DND-41 (cell line): ENCODE results near the gene TNS3.

Source experiments
- ATAC-seq: fragments of 200-7000 bp; cut with Tn5 transposase; 3 replicates; pipeline ENCODE4 v1.9.1; 2021; ENCODE audit warnings: low read depth; ENCODE audit not compliant: insufficient read depth
- DNase-seq: peaks from one replicate; pipeline ENCODE4 v3.0.0-alpha.2; 2020
- H2AFZ ChIP-seq: 2 replicates; pipeline ENCODE4 v1.6.0; 2012; ENCODE audit warnings: low read depth, low read length
- H3K27ac ChIP-seq: 2 replicates; pipeline ENCODE4 v1.5.1; 2012; ENCODE audit warnings: low read length, inconsistent platforms
- H3K27me3 ChIP-seq: fragments of 200-600 bp; sonication (generic); 2 replicates; pipeline ENCODE4 v1.6.0; 2012; ENCODE audit warnings: low read length, mild to moderate bottlenecking, inconsistent platforms; ENCODE audit not compliant: insufficient read depth, poor library complexity
- H3K36me3 ChIP-seq: 2 replicates; pipeline ENCODE4 v1.5.1; 2012; ENCODE audit warnings: low read length, inconsistent platforms; ENCODE audit not compliant: insufficient read depth
- H3K4me1 ChIP-seq: 2 replicates; pipeline ENCODE4 v1.5.1; 2012; ENCODE audit warnings: mild to moderate bottlenecking, low read length; ENCODE audit not compliant: insufficient read depth
- H3K4me2 ChIP-seq: 2 replicates; pipeline ENCODE4 v1.6.0; 2012; ENCODE audit warnings: mild to moderate bottlenecking, moderate library complexity, low read length, inconsistent platforms; ENCODE audit not compliant: insufficient read depth
- H3K4me3 ChIP-seq, 2 experiments: fragments of 200-600 bp in 1 of 2; shearing (Covaris generic) in 1 of 2; 2 replicates each; pipeline ENCODE4 v1.5.1; 2012 to 2016; ENCODE audit warnings: inconsistent platforms in 2 of 2, low read length in 2 of 2, mild to moderate bottlenecking in 2 of 2, low read depth in 1 of 2, moderate library complexity in 1 of 2
- H3K79me2 ChIP-seq: 2 replicates; pipeline ENCODE4 v1.6.0; 2012; ENCODE audit warnings: low read length, inconsistent platforms; ENCODE audit not compliant: insufficient read depth
- H3K9ac ChIP-seq: 2 replicates; pipeline ENCODE4 v1.6.0; 2012; ENCODE audit warnings: low read depth, mild to moderate bottlenecking, inconsistent platforms, low read length, moderate library complexity
- H3K9me3 ChIP-seq: 2 replicates; pipeline ENCODE4 v1.5.1; 2012; ENCODE audit warnings: low read length, moderate library complexity, mild to moderate bottlenecking, inconsistent platforms; ENCODE audit not compliant: insufficient read depth, severe bottlenecking
- H4K20me1 ChIP-seq: 2 replicates; pipeline ENCODE4 v1.6.0; 2012; ENCODE audit warnings: low read length; ENCODE audit not compliant: insufficient read depth
- CTCF ChIP-seq: IDR thresholded peaks from 2 replicates; pipeline ENCODE4 v1.5.1; 2012; ENCODE audit warnings: borderline replicate concordance, low read length, moderate library complexity, mild to moderate bottlenecking; ENCODE audit not compliant: poor library complexity, severe bottlenecking; ENCODE audit errors: extremely low read depth
- EZH2 ChIP-seq: IDR thresholded peaks from 3 replicates; pipeline ENCODE4 v1.6.1; 2012; ENCODE audit warnings: borderline replicate concordance, low read depth, mild to moderate bottlenecking, moderate library complexity, low read length, inconsistent platforms; ENCODE audit not compliant: severe bottlenecking

The TNS3 gene

GRCh38 chr7:47355684-47356083 lies 226.2 kb downstream of the TNS3 start:
- Histone ChIP-seq H3K27ac (no peak overlapping the region), H3K9me3 (no peaks in the 10 kb centered on the region), H3K4me3 (no peak overlapping the region), H3K4me1 (no peaks in the 10 kb centered on the region), H4K20me1 (no peaks in the 10 kb centered on the region), H3K27me3 (no peaks in the 10 kb centered on the region), H3K36me3 (no peaks in the 10 kb centered on the region), H2AFZ (no peak overlapping the region), H3K79me2 (no peaks in the 10 kb centered on the region), H3K9ac (no peak overlapping the region), H3K4me2 (no peak overlapping the region)
- no peak for TF ChIP-seq EZH2
- no peak for TF ChIP-seq CTCF
- ATAC-seq, result no peak
- DNase-seq, result no peak

- Histone ChIP-seq H3K79me2 (no peaks in the 10 kb centered on the region), H4K20me1 (no peaks in the 10 kb centered on the region), H2AFZ (no peak overlapping the region), H3K27me3 (no peaks in the 10 kb centered on the region), H3K9ac (no peak overlapping the region), H3K4me1 (no peaks in the 10 kb centered on the region), H3K36me3 (no peaks in the 10 kb centered on the region), H3K4me3 (no peak overlapping the region), H3K27ac (no peak overlapping the region), H3K4me2 (no peak overlapping the region), H3K9me3 (no peaks in the 10 kb centered on the region)
- ATAC-seq (no peak), DNase-seq (no peak)
- TF ChIP-seq CTCF, result no peak
- TF ChIP-seq EZH2, result no peak
Observed at GRCh38 chr7:47354831-47355541, 226.9 kb downstream of the TNS3 start.

- Histone ChIP-seq H3K36me3 (no peaks in the 10 kb centered on the region), H3K4me3 (no peak overlapping the region), H3K9ac (no peak overlapping the region), H4K20me1 (no peaks in the 10 kb centered on the region), H3K27me3 (no peaks in the 10 kb centered on the region), H3K4me1 (no peaks in the 10 kb centered on the region), H3K27ac (no peak overlapping the region), H3K79me2 (no peaks in the 10 kb centered on the region), H2AFZ (no peak overlapping the region), H3K9me3 (no peaks in the 10 kb centered on the region), H3K4me2 (no peak overlapping the region)
- no peak for DNase-seq
- no peak for TF ChIP-seq CTCF
- no peak for TF ChIP-seq EZH2
- ATAC-seq, result no peak
Observed at GRCh38 chr7:47354071-47354470, 227.8 kb downstream of the TNS3 start.
